Measurements from ENCODE around the gene PAGR1.
"Not testable (repeated sequence)": the region's sequence is repeated elsewhere in the genome, so short reads cannot be mapped to it uniquely, and the experiment has no call there.

The PAGR1 gene

DNA sequence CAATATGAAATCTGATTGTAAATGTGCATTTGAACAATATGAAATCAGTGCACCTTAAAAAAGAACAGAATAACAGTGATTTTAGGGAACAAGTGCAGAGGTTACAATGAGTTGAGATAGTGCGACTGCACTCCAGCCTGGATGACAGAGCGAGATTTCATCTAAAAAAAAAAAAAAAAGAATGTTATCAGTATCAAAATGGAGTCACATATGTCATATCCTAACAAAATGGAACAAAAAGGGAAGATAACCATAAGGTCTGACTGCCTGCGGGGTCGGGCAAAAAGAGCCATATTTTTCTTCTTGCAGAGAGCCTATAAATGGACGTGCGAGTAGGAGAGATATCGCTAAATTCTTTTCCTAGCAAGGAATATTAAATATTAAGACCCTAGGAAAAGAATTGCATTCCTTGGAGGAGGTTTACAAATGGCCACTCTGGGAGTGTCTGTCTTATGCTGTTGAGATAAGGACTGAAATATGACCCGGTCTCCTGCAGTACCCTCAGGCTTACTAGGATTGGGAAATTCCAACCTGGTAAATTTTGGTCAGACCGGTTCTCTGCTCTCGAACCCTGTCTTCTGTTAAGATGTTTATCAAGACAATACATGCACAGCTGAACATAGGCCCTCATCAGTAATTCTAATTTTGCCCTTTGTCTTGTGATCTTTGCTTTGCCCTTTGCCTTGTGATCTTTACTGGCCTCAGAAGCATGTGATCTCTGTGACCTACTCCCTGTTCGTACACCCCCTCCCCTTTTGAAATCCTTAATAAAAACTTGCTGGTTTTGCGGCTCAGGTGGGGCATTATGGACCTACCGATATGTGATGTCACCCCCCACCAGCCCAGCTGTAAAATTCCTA, 32.6 kb upstream of the PAGR1 start:
- not testable (repeated sequence) for H3K9ac ChIP-seq (ENCODE audit: low read length); H3K9me3 ChIP-seq (ENCODE audit: control insufficient read depth, insufficient read depth, low read depth, low read length); H3K4me3 ChIP-seq (ENCODE audit: low read depth, low read length); H3K4me1 ChIP-seq (ENCODE audit: control insufficient read depth, insufficient read depth, low read length); H3K36me3 ChIP-seq (ENCODE audit: control insufficient read depth, insufficient read depth, low read length); H3K27ac ChIP-seq (ENCODE audit: low read depth, low read length)
- H3K27me3 ChIP-seq (ENCODE audit: control insufficient read depth, insufficient read depth, low read length) = peaks cover 29% of the 10 kb centered on the region; the same call in 1 of the 2 replicates

- no peak overlapping the region for H3K9ac ChIP-seq (ENCODE audit: low read length)
- H3K36me3 ChIP-seq (ENCODE audit: control insufficient read depth, insufficient read depth, low read length) = no peaks in the 10 kb centered on the region
- H3K4me1 ChIP-seq (ENCODE audit: control insufficient read depth, insufficient read depth, low read length) = peaks cover 10% of the 10 kb centered on the region; the same call in 1 of the 2 replicates
- no peak overlapping the region for H3K4me3 ChIP-seq (ENCODE audit: low read depth, low read length)
- no peaks in the 10 kb centered on the region; the same call in 1 of the 2 replicates for H3K9me3 ChIP-seq (ENCODE audit: control insufficient read depth, insufficient read depth, low read depth, low read length)
- peaks cover 20% of the 10 kb centered on the region; the same call in 1 of the 2 replicates for H3K27me3 ChIP-seq (ENCODE audit: control insufficient read depth, insufficient read depth, low read length)
- H3K27ac ChIP-seq (ENCODE audit: low read depth, low read length) = no peak overlapping the region
Measured at GRCh38 chr16:29784157-29784556, 31.8 kb upstream of the PAGR1 start.

DNA sequence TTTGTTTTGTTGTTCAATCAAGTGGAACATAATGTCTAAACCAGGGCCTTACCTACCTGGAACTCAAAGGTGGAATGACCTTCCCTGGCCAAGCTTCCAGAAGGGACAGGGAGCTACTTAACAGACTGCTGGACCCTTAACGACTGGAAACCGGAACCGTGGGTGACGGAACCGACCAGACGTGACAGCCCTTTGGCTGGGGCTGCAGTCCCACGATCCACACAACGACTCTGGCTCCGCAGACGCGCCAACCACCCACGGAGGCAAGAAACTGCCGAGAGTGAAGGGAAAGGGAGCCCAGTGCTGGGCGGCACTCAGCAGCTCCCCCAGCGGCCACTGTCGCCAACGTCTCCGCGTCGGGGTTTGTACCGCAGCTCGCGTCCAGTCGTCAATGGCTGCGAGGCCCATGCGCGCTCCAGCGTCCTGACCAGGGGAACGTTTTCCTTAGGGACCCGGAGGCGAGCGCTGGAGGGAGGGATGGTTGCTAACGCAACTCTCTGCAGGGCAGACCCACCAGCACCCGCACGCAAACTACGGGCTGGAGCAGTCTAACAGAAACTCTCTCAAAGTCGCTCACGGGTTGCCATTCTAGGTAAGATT, 31.0 kb upstream of the PAGR1 start:
- peaks cover 12% of the 10 kb centered on the region; the same call in 1 of the 2 replicates for H3K27me3 ChIP-seq (ENCODE audit: control insufficient read depth, insufficient read depth, low read length)
- H3K9ac ChIP-seq (ENCODE audit: low read length) = peak overlapping the region; percentile 18
- no peak overlapping the region for H3K27ac ChIP-seq (ENCODE audit: low read depth, low read length)
- peak overlapping the region; percentile 48 for H3K4me3 ChIP-seq (ENCODE audit: low read depth, low read length)
- no peaks in the 10 kb centered on the region; the same call in 1 of the 2 replicates for H3K9me3 ChIP-seq (ENCODE audit: control insufficient read depth, insufficient read depth, low read depth, low read length)
- peaks cover 3% of the 10 kb centered on the region; the same call in 1 of the 2 replicates for H3K4me1 ChIP-seq (ENCODE audit: control insufficient read depth, insufficient read depth, low read length)
- H3K36me3 ChIP-seq (ENCODE audit: control insufficient read depth, insufficient read depth, low read length) = no peaks in the 10 kb centered on the region

- not testable (repeated sequence) for H3K27ac ChIP-seq (ENCODE audit: low read depth, low read length); H3K4me3 ChIP-seq (ENCODE audit: low read depth, low read length); H3K9me3 ChIP-seq (ENCODE audit: control insufficient read depth, insufficient read depth, low read depth, low read length); H3K36me3 ChIP-seq (ENCODE audit: control insufficient read depth, insufficient read depth, low read length); H3K27me3 ChIP-seq (ENCODE audit: control insufficient read depth, insufficient read depth, low read length); H3K9ac ChIP-seq (ENCODE audit: low read length)
- peaks cover 10% of the 10 kb centered on the region for H3K4me1 ChIP-seq (ENCODE audit: control insufficient read depth, insufficient read depth, low read length)
Measured at GRCh38 chr16:29787155-29787554, 28.8 kb upstream of the PAGR1 start.

DNA sequence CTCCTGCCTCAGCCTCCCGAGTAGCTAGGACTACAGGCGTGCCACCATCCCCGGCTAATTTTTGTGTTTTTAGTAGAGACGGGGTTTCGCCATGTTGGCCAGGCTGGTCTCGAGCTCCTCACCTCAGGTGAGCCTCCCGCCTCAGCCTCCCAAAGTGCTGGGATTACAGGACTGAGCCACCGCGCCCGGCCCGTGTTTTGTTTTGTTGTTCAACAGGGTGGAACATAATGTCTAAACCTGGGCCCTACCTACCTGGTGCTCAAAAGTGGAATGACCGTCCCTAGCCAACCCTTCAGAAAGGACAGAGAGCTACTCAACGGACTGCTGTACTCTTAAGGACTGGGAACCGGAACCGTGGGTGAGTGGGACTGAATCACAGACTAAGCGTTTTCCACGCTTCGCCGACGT, 26.2 kb upstream of the PAGR1 start:
- Histone ChIP-seq H3K9ac (ENCODE audit: low read length) (peak overlapping the region; percentile 86), H3K36me3 (ENCODE audit: control insufficient read depth, insufficient read depth, low read length) (peaks cover 5% of the 10 kb centered on the region; the same call in 1 of the 2 replicates), H3K27me3 (ENCODE audit: control insufficient read depth, insufficient read depth, low read length) (no peaks in the 10 kb centered on the region), H3K4me3 (ENCODE audit: low read depth, low read length) (peak overlapping the region; percentile 90), H3K9me3 (ENCODE audit: control insufficient read depth, insufficient read depth, low read depth, low read length) (no peaks in the 10 kb centered on the region), H3K4me1 (ENCODE audit: control insufficient read depth, insufficient read depth, low read length) (peaks cover 12% of the 10 kb centered on the region), H3K27ac (ENCODE audit: low read depth, low read length) (peak overlapping the region; percentile 77; the same call in 1 of the 2 replicates)

GRCh38 chr16:29790183-29790948, 25.6 kb upstream of the PAGR1 start, which contains the start of gene KIF22:
Gene KIF22, plus strand, starts transcription at chr16:29790751. Its CDS starts 9 bp downstream, at chr16:29790760.
- Histone ChIP-seq H3K4me1 (ENCODE audit: control insufficient read depth, insufficient read depth, low read length) (peaks cover 11% of the 10 kb centered on the region), H3K27ac (ENCODE audit: low read depth, low read length) (peak within 1 kb of the TSS; percentile 78; the same call in 1 of the 2 replicates), H3K27me3 (ENCODE audit: control insufficient read depth, insufficient read depth, low read length) (no peaks in the 10 kb centered on the region), H3K9me3 (ENCODE audit: control insufficient read depth, insufficient read depth, low read depth, low read length) (no peaks in the 10 kb centered on the region), H3K36me3 (ENCODE audit: control insufficient read depth, insufficient read depth, low read length) (peaks cover 11% of the 10 kb centered on the region), H3K9ac (ENCODE audit: low read length) (peak within 1 kb of the TSS; percentile 92), H3K4me3 (ENCODE audit: low read depth, low read length) (peak within 1 kb of the TSS; percentile 90)

DNA sequence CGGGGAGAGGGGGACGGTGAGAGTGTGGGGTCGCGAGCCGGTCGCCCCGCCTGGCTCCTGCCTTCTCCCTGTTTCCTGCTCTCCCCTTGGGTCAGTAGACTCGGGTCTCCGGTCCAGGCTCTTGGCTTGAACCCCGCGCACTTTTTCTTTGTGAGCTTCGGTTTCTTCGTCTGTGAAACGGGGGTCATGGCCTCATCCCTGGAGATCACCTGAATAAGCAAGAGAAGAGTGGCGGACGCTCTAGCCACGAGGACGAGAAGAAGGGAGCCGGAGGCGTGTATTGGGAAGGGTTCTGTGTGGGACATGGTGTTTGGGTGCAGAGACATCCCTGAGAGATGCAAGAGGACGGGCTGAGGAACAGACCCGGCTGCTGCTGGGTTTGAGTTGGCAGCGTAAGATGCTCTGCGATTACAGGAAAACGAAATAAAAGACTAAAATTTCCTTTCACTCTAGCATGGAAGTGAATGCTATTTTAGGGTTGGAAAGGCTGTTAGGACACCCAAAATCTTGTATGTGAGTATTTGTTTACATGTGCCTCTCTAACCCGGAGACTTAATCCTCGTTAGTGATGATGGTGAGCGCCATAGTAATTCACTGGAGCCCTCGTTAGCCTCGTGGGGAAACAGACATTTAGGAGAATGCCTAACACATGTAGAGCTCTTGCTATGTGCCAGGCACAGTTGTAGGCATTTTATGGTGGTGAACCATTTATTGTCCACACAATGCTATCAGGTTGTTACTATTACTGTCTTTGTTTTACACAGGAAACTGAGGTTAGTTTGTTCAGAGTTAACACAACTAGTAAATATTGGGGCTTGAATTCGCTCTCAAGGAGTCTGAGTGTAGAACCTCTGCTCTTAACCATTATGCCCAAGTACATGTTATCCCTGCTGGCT, 24.8 kb upstream of the PAGR1 start:
- Histone ChIP-seq H3K27me3 (ENCODE audit: control insufficient read depth, insufficient read depth, low read length) (no peaks in the 10 kb centered on the region), H3K9ac (ENCODE audit: low read length) (peak overlapping the region; percentile 92), H3K4me3 (ENCODE audit: low read depth, low read length) (peak overlapping the region; percentile 90), H3K36me3 (ENCODE audit: control insufficient read depth, insufficient read depth, low read length) (peaks cover 15% of the 10 kb centered on the region), H3K27ac (ENCODE audit: low read depth, low read length) (peak overlapping the region; percentile 78; the same call in 1 of the 2 replicates), H3K9me3 (ENCODE audit: control insufficient read depth, insufficient read depth, low read depth, low read length) (no peaks in the 10 kb centered on the region), H3K4me1 (ENCODE audit: control insufficient read depth, insufficient read depth, low read length) (peaks cover 11% of the 10 kb centered on the region)

- H3K4me3 ChIP-seq (ENCODE audit: low read depth, low read length) = peak overlapping the region; percentile 90
- H3K9ac ChIP-seq (ENCODE audit: low read length) = peak overlapping the region; percentile 92
- H3K27ac ChIP-seq (ENCODE audit: low read depth, low read length) = no peak overlapping the region
- no peaks in the 10 kb centered on the region for H3K27me3 ChIP-seq (ENCODE audit: control insufficient read depth, insufficient read depth, low read length)
- H3K36me3 ChIP-seq (ENCODE audit: control insufficient read depth, insufficient read depth, low read length) = peaks cover 24% of the 10 kb centered on the region
- H3K9me3 ChIP-seq (ENCODE audit: control insufficient read depth, insufficient read depth, low read depth, low read length) = no peaks in the 10 kb centered on the region
- H3K4me1 ChIP-seq (ENCODE audit: control insufficient read depth, insufficient read depth, low read length) = peaks cover 11% of the 10 kb centered on the region
Measured at GRCh38 chr16:29791845-29792807, 23.8 kb upstream of the PAGR1 start.

GRCh38 chr16:29793153-29793552, 22.8 kb upstream of the PAGR1 start:
- H3K9ac ChIP-seq (ENCODE audit: low read length); H3K4me3 ChIP-seq (ENCODE audit: low read depth, low read length); H3K9me3 ChIP-seq (ENCODE audit: control insufficient read depth, insufficient read depth, low read depth, low read length); H3K27ac ChIP-seq (ENCODE audit: low read depth, low read length); H3K27me3 ChIP-seq (ENCODE audit: control insufficient read depth, insufficient read depth, low read length): not testable (repeated sequence)
- Histone ChIP-seq H3K36me3 (ENCODE audit: control insufficient read depth, insufficient read depth, low read length) (peaks cover 35% of the 10 kb centered on the region), H3K4me1 (ENCODE audit: control insufficient read depth, insufficient read depth, low read length) (peaks cover 11% of the 10 kb centered on the region)

Data from HUES6 (cell line).